ENCODE results near the gene MTOR. TPM values are rescaled to one million over a fixed set of nuclear protein-coding genes. Genes with fewer than 3 reads are reported as not detected.

The MTOR gene
- total RNA-seq, 2 donors from 2014 or later, result 29.3 to 34.1 TPM

DNA sequence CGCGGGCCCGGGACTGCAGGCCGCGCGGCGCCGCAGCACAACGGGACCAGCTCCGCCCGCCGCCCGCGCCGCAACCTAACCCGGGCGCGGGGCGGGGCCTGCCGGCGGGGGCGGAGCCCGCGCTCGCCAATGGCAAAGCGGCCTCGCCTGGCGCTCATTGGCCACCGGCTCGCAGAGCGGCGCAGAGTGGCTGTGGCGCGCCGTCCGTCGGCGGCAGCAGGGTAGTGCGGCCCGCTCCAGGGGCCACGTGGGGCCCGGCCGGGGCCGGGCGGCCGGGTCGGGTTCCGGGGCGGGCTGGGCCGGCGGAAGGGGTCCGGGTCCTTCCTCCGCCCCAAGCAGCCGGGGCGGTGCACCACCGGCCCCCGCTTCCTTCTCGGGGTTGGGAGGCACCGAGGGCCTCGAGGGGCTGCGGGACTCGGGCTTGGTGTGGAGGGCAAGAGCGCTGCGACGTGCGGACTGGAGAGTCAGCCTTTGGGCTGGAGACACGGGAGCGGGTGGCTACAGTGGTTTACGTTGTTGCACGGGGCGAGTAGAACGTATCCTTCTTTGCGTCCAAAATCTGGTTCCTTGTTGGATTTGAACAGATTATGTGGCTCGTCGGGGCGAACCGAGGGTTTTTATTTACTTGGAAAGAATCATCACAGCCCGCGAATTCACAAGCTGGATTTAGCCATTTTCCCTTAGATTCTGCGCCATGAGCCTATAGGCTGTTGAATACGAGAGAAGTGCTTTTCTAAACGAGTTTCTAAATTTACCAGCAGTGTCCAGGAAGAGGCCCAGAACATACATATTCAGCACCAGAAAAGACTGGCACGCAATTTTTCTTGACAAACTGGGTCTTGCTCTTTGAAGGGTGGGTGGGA, 202.2 kb downstream of the MTOR start, which contains the start of gene SRM:
Gene SRM, minus strand, starts transcription at position 51 of the 863 bp plus-strand sequence. CDS start 75 bp downstream, outside the sequence.
- DNase-seq, result peak; percentile 93
- intact Hi-C loops (cut with DNase I), result no loop called here
- ATAC-seq, result peak; percentile 99

- intact Hi-C loops (cut with DNase I), result no loop called here
- DNase-seq (no peak), ATAC-seq (peak in 1 of 2 donors; percentile 2)
These were observed 203.0 kb downstream of the MTOR start for GRCh38 chr1:11059155-11059967.

GRCh38 chr1:11058595-11059154, 203.7 kb downstream of the MTOR start:
- intact Hi-C loops (cut with DNase I), result no loop called here
- DNase-seq (no peak), ATAC-seq (no peak)

- intact Hi-C loops (cut with DNase I), result no loop called here
- DNase-seq (no peak), ATAC-seq (no peak)
These were observed 204.3 kb downstream of the MTOR start for GRCh38 chr1:11058026-11058425.

- ATAC-seq, result no peak
- intact Hi-C loops (cut with DNase I), result no loop called here
- no peak for DNase-seq
These were observed 204.9 kb downstream of the MTOR start for GRCh38 chr1:11057477-11057876.

Other genes starting within 250 kb of the MTOR start
- 100 to 1,000 TPM; 102 to 119 TPM for gene TARDBP, start 249.9 kb downstream of the MTOR start, total RNA-seq
- not detected for gene MASP2, start 215.3 kb downstream of the MTOR start, total RNA-seq
- 10 to 100 TPM; 56.0 to 82.0 TPM for gene SRM, start 202.5 kb downstream of the MTOR start, total RNA-seq
- gene EXOSC10, start 162.7 kb downstream of the MTOR start, total RNA-seq, result 10 to 100 TPM; 19.8 to 26.6 TPM
- 1 to 10 TPM in 1 of 2 donors, under 1 TPM in 1; 0.39 to 3.0 TPM for gene ANGPTL7, start 73.2 kb downstream of the MTOR start, total RNA-seq
- 10 to 100 TPM in 1 of 2 donors, 1 to 10 TPM in 1; 8.5 to 13.7 TPM for gene UBIAD1, start 10.6 kb upstream of the MTOR start, total RNA-seq
- under 1 TPM; 0.05 to 0.06 TPM for gene DISP3, start 216.6 kb upstream of the MTOR start, total RNA-seq